NB4 (cell line): ENCODE results near the gene RPTOR.

Source experiments
- DNase-seq: peaks from one replicate; pipeline ENCODE4 v3.0.0; 2010; ENCODE audit warnings: low read depth
- H3K4me3 ChIP-seq: one replicate; pipeline ENCODE4 v1.5.1; 2011; ENCODE audit warnings: mild to moderate bottlenecking, low read depth, low read length, moderate library complexity
- MYC ChIP-seq: IDR thresholded peaks from 2 replicates; pipeline ENCODE4 v1.6.1; 2011; ENCODE audit warnings: low read depth, low read length
- POLR2A ChIP-seq: IDR thresholded peaks from 2 replicates; pipeline ENCODE4 v1.6.1; 2011; ENCODE audit warnings: mild to moderate bottlenecking; ENCODE audit not compliant: insufficient read length; ENCODE audit errors: extremely low read depth
- TF ChIP-seq, protein P1 (sequence below): IDR thresholded peaks from 2 replicates; pipeline ENCODE4 v1.6.1; 2011; ENCODE audit warnings: low read depth, low read length
- TF ChIP-seq, protein P2 (sequence below): IDR thresholded peaks from one replicate; pipeline ENCODE4 v1.5.1; 2012; ENCODE audit warnings: low read depth, low read length

Gene RPTOR

GRCh38 chr17:80964544-80964856 is 419.9 kb downstream of the RPTOR start:
- DNase-seq: no peak
- H3K4me3 ChIP-seq: no peak overlapping the region
- TF ChIP-seq MYC (no peak), POLR2A (no peak)
- TF ChIP-seq, protein P1, sequence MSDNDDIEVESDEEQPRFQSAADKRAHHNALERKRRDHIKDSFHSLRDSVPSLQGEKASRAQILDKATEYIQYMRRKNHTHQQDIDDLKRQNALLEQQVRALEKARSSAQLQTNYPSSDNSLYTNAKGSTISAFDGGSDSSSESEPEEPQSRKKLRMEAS: no peak
- TF ChIP-seq, protein P2, sequence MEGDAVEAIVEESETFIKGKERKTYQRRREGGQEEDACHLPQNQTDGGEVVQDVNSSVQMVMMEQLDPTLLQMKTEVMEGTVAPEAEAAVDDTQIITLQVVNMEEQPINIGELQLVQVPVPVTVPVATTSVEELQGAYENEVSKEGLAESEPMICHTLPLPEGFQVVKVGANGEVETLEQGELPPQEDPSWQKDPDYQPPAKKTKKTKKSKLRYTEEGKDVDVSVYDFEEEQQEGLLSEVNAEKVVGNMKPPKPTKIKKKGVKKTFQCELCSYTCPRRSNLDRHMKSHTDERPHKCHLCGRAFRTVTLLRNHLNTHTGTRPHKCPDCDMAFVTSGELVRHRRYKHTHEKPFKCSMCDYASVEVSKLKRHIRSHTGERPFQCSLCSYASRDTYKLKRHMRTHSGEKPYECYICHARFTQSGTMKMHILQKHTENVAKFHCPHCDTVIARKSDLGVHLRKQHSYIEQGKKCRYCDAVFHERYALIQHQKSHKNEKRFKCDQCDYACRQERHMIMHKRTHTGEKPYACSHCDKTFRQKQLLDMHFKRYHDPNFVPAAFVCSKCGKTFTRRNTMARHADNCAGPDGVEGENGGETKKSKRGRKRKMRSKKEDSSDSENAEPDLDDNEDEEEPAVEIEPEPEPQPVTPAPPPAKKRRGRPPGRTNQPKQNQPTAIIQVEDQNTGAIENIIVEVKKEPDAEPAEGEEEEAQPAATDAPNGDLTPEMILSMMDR: no peak

- TF ChIP-seq POLR2A (no peak), MYC (no peak)
- TF ChIP-seq, protein P1: no peak
- TF ChIP-seq, protein P2: no peak
- H3K4me3 ChIP-seq: no peak overlapping the region
- no peak for DNase-seq
These were observed 420.4 kb downstream of the RPTOR start for GRCh38 chr17:80964859-80965580.

GRCh38 chr17:80965606-80966005 is 421.0 kb downstream of the RPTOR start:
- H3K4me3 ChIP-seq: no peak overlapping the region
- TF ChIP-seq POLR2A: no peak
- TF ChIP-seq MYC: no peak
- TF ChIP-seq, protein P1: no peak
- TF ChIP-seq, protein P2: no peak
- no peak for DNase-seq

GRCh38 chr17:80967404-80967872 is 422.8 kb downstream of the RPTOR start:
- H3K4me3 ChIP-seq: no peak overlapping the region
- DNase-seq: no peak
- TF ChIP-seq, protein P1: no peak
- TF ChIP-seq, protein P2: no peak
- TF ChIP-seq POLR2A (no peak), MYC (no peak)

- TF ChIP-seq, protein P1: no peak
- no peak for TF ChIP-seq POLR2A
- TF ChIP-seq MYC: no peak
- TF ChIP-seq, protein P2: no peak
- DNase-seq: no peak
- no peak overlapping the region for H3K4me3 ChIP-seq
These were observed 424.0 kb downstream of the RPTOR start for GRCh38 chr17:80968602-80969029.
